GM23338 (cell line): ENCODE measurements around the gene CXXC5.

Experiments used
- CTCF ChIP-seq, 2 experiments: fragments of 200-600 bp in 1 of 2; sonication (generic) in 1 of 2; conservative IDR thresholded peaks; 2 replicates each; pipeline versions ENCODE4 v1.5.1 to v1.6.1; 2016 to 2017; ENCODE audit warnings: antibody characterized with exemption in 2 of 2, low read depth in 2 of 2, mild to moderate bottlenecking in 2 of 2, moderate library complexity in 1 of 2
- EZH2 ChIP-seq: fragments of 200-600 bp; sonication (generic); IDR thresholded peaks from one replicate; pipeline ENCODE4 v1.8.0; 2017; ENCODE audit warnings: antibody characterized with exemption, mild to moderate bottlenecking, low read depth; ENCODE audit not compliant: unreplicated experiment
- EZH2phosphoT487 ChIP-seq: fragments of 200-600 bp; sonication (generic); IDR thresholded peaks from one replicate; pipeline ENCODE4 v1.8.1; 2018; ENCODE audit warnings: antibody characterized with exemption; ENCODE audit not compliant: unreplicated experiment
- JUNB ChIP-seq: IDR thresholded peaks from one replicate; pipeline ENCODE4 v1.6.1; 2016; ENCODE audit warnings: antibody characterized with exemption; ENCODE audit not compliant: unreplicated experiment
- NANOG ChIP-seq: IDR thresholded peaks from 2 replicates; pipeline ENCODE4 v1.6.1; 2016; ENCODE audit warnings: antibody characterized with exemption, borderline replicate concordance
- POLR2AphosphoS5 ChIP-seq: IDR thresholded peaks from 2 replicates; pipeline ENCODE4 v1.6.1; 2016; ENCODE audit warnings: antibody characterized with exemption, low read depth
- ZNF331 ChIP-seq: fragments of 250-450 bp; sonication (Bioruptor Pico); IDR thresholded peaks from 2 replicates; pipeline ENCODE4 v1.5.0; 2020; ENCODE audit warnings: low read depth, mild to moderate bottlenecking, moderate library complexity
- TF ChIP-seq, protein P1 (sequence below): IDR thresholded peaks from one replicate; pipeline ENCODE4 v1.6.1; 2018; ENCODE audit warnings: antibody characterized with exemption; ENCODE audit not compliant: unreplicated experiment
- TF ChIP-seq, protein P2 (sequence below): fragments of 250-450 bp; sonication (Bioruptor Pico); IDR thresholded peaks from 2 replicates; pipeline ENCODE4 v1.5.0; 2020; ENCODE audit warnings: mild to moderate bottlenecking, moderate library complexity
- TF ChIP-seq, protein P3 (sequence below): IDR thresholded peaks from 2 replicates; pipeline ENCODE4 v1.6.1; 2016; ENCODE audit warnings: antibody characterized with exemption

- TF ChIP-seq, protein P1, sequence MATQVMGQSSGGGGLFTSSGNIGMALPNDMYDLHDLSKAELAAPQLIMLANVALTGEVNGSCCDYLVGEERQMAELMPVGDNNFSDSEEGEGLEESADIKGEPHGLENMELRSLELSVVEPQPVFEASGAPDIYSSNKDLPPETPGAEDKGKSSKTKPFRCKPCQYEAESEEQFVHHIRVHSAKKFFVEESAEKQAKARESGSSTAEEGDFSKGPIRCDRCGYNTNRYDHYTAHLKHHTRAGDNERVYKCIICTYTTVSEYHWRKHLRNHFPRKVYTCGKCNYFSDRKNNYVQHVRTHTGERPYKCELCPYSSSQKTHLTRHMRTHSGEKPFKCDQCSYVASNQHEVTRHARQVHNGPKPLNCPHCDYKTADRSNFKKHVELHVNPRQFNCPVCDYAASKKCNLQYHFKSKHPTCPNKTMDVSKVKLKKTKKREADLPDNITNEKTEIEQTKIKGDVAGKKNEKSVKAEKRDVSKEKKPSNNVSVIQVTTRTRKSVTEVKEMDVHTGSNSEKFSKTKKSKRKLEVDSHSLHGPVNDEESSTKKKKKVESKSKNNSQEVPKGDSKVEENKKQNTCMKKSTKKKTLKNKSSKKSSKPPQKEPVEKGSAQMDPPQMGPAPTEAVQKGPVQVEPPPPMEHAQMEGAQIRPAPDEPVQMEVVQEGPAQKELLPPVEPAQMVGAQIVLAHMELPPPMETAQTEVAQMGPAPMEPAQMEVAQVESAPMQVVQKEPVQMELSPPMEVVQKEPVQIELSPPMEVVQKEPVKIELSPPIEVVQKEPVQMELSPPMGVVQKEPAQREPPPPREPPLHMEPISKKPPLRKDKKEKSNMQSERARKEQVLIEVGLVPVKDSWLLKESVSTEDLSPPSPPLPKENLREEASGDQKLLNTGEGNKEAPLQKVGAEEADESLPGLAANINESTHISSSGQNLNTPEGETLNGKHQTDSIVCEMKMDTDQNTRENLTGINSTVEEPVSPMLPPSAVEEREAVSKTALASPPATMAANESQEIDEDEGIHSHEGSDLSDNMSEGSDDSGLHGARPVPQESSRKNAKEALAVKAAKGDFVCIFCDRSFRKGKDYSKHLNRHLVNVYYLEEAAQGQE = no peak
- TF ChIP-seq CTCF (conservative IDR thresholded peaks at IDR 0.05; ENCODE audit: low read depth in 2 of 2) (no peak), EZH2phosphoT487 (no peak), POLR2AphosphoS5 (peak; percentile 27; the same call in 1 of the 2 replicates), EZH2 (no peak), JUNB (no peak), NANOG (no peak), ZNF331 (CRISPR knock-in tag) (no peak)
- TF ChIP-seq, protein P2, sequence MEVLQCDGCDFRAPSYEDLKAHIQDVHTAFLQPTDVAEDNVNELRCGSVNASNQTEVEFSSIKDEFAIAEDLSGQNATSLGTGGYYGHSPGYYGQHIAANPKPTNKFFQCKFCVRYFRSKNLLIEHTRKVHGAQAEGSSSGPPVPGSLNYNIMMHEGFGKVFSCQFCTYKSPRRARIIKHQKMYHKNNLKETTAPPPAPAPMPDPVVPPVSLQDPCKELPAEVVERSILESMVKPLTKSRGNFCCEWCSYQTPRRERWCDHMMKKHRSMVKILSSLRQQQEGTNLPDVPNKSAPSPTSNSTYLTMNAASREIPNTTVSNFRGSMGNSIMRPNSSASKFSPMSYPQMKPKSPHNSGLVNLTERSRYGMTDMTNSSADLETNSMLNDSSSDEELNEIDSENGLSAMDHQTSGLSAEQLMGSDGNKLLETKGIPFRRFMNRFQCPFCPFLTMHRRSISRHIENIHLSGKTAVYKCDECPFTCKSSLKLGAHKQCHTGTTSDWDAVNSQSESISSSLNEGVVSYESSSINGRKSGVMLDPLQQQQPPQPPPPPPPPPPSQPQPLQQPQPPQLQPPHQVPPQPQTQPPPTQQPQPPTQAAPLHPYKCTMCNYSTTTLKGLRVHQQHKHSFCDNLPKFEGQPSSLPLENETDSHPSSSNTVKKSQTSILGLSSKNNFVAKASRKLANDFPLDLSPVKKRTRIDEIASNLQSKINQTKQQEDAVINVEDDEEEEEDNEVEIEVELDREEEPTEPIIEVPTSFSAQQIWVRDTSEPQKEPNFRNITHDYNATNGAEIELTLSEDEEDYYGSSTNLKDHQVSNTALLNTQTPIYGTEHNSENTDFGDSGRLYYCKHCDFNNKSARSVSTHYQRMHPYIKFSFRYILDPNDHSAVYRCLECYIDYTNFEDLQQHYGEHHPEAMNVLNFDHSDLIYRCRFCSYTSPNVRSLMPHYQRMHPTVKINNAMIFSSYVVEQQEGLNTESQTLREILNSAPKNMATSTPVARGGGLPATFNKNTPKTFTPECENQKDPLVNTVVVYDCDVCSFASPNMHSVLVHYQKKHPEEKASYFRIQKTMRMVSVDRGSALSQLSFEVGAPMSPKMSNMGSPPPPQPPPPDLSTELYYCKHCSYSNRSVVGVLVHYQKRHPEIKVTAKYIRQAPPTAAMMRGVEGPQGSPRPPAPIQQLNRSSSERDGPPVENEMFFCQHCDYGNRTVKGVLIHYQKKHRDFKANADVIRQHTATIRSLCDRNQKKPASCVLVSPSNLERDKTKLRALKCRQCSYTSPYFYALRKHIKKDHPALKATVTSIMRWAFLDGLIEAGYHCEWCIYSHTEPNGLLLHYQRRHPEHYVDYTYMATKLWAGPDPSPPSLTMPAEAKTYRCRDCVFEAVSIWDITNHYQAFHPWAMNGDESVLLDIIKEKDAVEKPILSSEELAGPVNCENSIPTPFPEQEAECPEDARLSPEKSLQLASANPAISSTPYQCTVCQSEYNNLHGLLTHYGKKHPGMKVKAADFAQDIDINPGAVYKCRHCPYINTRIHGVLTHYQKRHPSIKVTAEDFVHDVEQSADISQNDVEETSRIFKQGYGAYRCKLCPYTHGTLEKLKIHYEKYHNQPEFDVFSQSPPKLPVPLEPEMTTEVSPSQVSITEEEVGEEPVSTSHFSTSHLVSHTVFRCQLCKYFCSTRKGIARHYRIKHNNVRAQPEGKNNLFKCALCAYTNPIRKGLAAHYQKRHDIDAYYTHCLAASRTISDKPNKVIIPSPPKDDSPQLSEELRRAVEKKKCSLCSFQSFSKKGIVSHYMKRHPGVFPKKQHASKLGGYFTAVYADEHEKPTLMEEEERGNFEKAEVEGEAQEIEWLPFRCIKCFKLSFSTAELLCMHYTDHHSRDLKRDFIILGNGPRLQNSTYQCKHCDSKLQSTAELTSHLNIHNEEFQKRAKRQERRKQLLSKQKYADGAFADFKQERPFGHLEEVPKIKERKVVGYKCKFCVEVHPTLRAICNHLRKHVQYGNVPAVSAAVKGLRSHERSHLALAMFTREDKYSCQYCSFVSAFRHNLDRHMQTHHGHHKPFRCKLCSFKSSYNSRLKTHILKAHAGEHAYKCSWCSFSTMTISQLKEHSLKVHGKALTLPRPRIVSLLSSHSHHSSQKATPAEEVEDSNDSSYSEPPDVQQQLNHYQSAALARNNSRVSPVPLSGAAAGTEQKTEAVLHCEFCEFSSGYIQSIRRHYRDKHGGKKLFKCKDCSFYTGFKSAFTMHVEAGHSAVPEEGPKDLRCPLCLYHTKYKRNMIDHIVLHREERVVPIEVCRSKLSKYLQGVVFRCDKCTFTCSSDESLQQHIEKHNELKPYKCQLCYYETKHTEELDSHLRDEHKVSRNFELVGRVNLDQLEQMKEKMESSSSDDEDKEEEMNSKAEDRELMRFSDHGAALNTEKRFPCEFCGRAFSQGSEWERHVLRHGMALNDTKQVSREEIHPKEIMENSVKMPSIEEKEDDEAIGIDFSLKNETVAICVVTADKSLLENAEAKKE (CRISPR knock-in tag) = no peak
- TF ChIP-seq, protein P3, sequence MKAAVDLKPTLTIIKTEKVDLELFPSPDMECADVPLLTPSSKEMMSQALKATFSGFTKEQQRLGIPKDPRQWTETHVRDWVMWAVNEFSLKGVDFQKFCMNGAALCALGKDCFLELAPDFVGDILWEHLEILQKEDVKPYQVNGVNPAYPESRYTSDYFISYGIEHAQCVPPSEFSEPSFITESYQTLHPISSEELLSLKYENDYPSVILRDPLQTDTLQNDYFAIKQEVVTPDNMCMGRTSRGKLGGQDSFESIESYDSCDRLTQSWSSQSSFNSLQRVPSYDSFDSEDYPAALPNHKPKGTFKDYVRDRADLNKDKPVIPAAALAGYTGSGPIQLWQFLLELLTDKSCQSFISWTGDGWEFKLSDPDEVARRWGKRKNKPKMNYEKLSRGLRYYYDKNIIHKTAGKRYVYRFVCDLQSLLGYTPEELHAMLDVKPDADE = no peak
These were observed 60.9 kb downstream of the CXXC5 start for GRCh38 chr5:139708877-139709581.
